ENCODE data around the gene MT1A. TPM values are rescaled to one million over a fixed set of nuclear protein-coding genes. Genes with fewer than 3 reads are reported as not detected.

MT1A gene
- not detected for total RNA-seq

GRCh38 chr16:56637814-56638750, at the start of gene MT1A:
MT1A (plus strand) TSS chr16:56638666; CDS start chr16:56638739, 73 bp downstream.
- POLR2A ChIA-PET, result interaction anchor here (0.6 to 2.4 kb wide), 2 partner anchors 11 to 13 kb away, joined by 3 to 9 read pairs; partner anchors contain the start of gene MT1E
- peaks cover 86% of the 10 kb centered on the region for H3K27me3 Mint-ChIP-seq
- H3K36me3 Mint-ChIP-seq (ENCODE audit: low read depth), result no peaks in the 10 kb centered on the region
- no peak for DNase-seq
- no peaks in the 10 kb centered on the region for H3K9me3 Mint-ChIP-seq
- H3K4me3 Mint-ChIP-seq, result peak within 1 kb of the TSS; percentile 50
- CTCF ChIA-PET, result interaction anchor here (0.9 to 1.3 kb wide), 2 partner anchors 12 to 64 kb away, joined by 3 to 4 read pairs; partner anchors contain the start of gene MT1E
- H3K4me1 Mint-ChIP-seq, result peaks cover 37% of the 10 kb centered on the region
- H3K27ac Mint-ChIP-seq, result no peak within 1 kb of the TSS

GRCh38 chr16:56588781-56589140, 49.7 kb upstream of the MT1A start:
- CTCF ChIA-PET, result no interaction called here

GRCh38 chr16:56589141-56590039, 49.1 kb upstream of the MT1A start, which contains the start of gene MT3:
MT3 (plus strand) TSS chr16:56589528; CDS start chr16:56589591, 63 bp downstream.
- H3K27ac Mint-ChIP-seq, result no peak within 1 kb of the TSS
- CTCF ChIA-PET, result no interaction called here
- H3K27me3 Mint-ChIP-seq, result peaks cover 43% of the 10 kb centered on the region
- H3K36me3 Mint-ChIP-seq (ENCODE audit: low read depth), result no peaks in the 10 kb centered on the region
- no peak for DNase-seq
- H3K4me1 Mint-ChIP-seq, result peaks cover 14% of the 10 kb centered on the region
- H3K4me3 Mint-ChIP-seq, result peak within 1 kb of the TSS; percentile 66
- no peaks in the 10 kb centered on the region for H3K9me3 Mint-ChIP-seq
- POLR2A ChIA-PET, result no interaction called here

More at GRCh38 chr16:56588781-56589140, 49.7 kb upstream of the MT1A start:
- Mint-ChIP-seq H3K4me1 (peaks cover 14% of the 10 kb centered on the region), H3K4me3 (peak overlapping the region; percentile 66), H3K36me3 (ENCODE audit: low read depth) (no peaks in the 10 kb centered on the region), H3K27ac (no peak overlapping the region), H3K27me3 (peaks cover 48% of the 10 kb centered on the region), H3K9me3 (no peaks in the 10 kb centered on the region)
- no peak for DNase-seq
- POLR2A ChIA-PET, result no interaction called here

- H3K4me3 Mint-ChIP-seq, result no peak overlapping the region
- no peak overlapping the region for H3K27ac Mint-ChIP-seq
- H3K4me1 Mint-ChIP-seq, result peaks cover 14% of the 10 kb centered on the region
- no peak for DNase-seq
- ChIA-PET CTCF (interaction anchor here (1.3 kb wide), 1 partner anchor 110 kb away, joined by 6 read pairs; no protein-coding TSS in a partner anchor), POLR2A (interaction anchor here (1.1 to 1.3 kb wide), 2 partner anchors 18 to 91 kb away, joined by 3 to 4 read pairs; no protein-coding TSS in a partner anchor)
- no peaks in the 10 kb centered on the region for H3K9me3 Mint-ChIP-seq
- peaks cover 38% of the 10 kb centered on the region for H3K27me3 Mint-ChIP-seq
- H3K36me3 Mint-ChIP-seq (ENCODE audit: low read depth), result no peaks in the 10 kb centered on the region
These were observed 46.9 kb upstream of the MT1A start for GRCh38 chr16:56591377-56592060.

GRCh38 chr16:56593573-56594291, 44.7 kb upstream of the MT1A start:
- H3K27me3 Mint-ChIP-seq, result peaks cover 41% of the 10 kb centered on the region
- ChIA-PET POLR2A (interaction anchor here (1.3 kb wide), 1 partner anchor 32 kb away, joined by 3 read pairs; the partner anchor contains the start of gene MT1E), CTCF (interaction anchor here (1.0 to 1.2 kb wide), 2 partner anchors 50 to 108 kb away, joined by 3 to 5 read pairs; no protein-coding TSS in a partner anchor)
- H3K4me3 Mint-ChIP-seq, result no peak overlapping the region
- no peaks in the 10 kb centered on the region for H3K36me3 Mint-ChIP-seq (ENCODE audit: low read depth)
- H3K9me3 Mint-ChIP-seq, result no peaks in the 10 kb centered on the region
- no peak overlapping the region for H3K27ac Mint-ChIP-seq
- DNase-seq, result no peak
- H3K4me1 Mint-ChIP-seq, result peaks cover 17% of the 10 kb centered on the region

- peaks cover 37% of the 10 kb centered on the region for H3K27me3 Mint-ChIP-seq
These were observed 44.2 kb upstream of the MT1A start for GRCh38 chr16:56594292-56594619.

GRCh38 chr16:56600398-56600999, 38.0 kb upstream of the MT1A start:
- CTCF ChIA-PET, result interaction anchor here (0.7 to 2.3 kb wide), 16 partner anchors 10 to 200 kb away, joined by 3 to 21 read pairs (median 4); partner anchors contain the start of gene MT1E
- Mint-ChIP-seq H3K4me3 (no peak overlapping the region), H3K4me1 (peaks cover 8% of the 10 kb centered on the region), H3K36me3 (ENCODE audit: low read depth) (no peaks in the 10 kb centered on the region), H3K9me3 (no peaks in the 10 kb centered on the region), H3K27me3 (peaks cover 33% of the 10 kb centered on the region), H3K27ac (no peak overlapping the region)
- peak; percentile 42 for DNase-seq
- POLR2A ChIA-PET, result interaction anchor here (0.7 to 1.3 kb wide), 5 partner anchors 9 to 101 kb away, joined by 3 to 5 read pairs (median 4); no protein-coding TSS in a partner anchor

More at GRCh38 chr16:56594292-56594619, 44.2 kb upstream of the MT1A start:
- H3K4me1 Mint-ChIP-seq, result peaks cover 15% of the 10 kb centered on the region
- no peaks in the 10 kb centered on the region for H3K36me3 Mint-ChIP-seq (ENCODE audit: low read depth)
- CTCF ChIA-PET, result interaction anchor here (1.0 to 1.2 kb wide), 2 partner anchors 49 to 108 kb away, joined by 3 to 5 read pairs; no protein-coding TSS in a partner anchor
- H3K27ac Mint-ChIP-seq, result no peak overlapping the region
- DNase-seq, result no peak
- POLR2A ChIA-PET, result no interaction called here
- no peak overlapping the region for H3K4me3 Mint-ChIP-seq
- H3K9me3 Mint-ChIP-seq, result no peaks in the 10 kb centered on the region

- ChIA-PET POLR2A (interaction anchor here (0.7 to 1.3 kb wide), 3 partner anchors 25 to 84 kb away, joined by 3 to 5 read pairs (median 4); no protein-coding TSS in a partner anchor), CTCF (interaction anchor here (0.8 to 2.3 kb wide), 14 partner anchors 10 to 201 kb away, joined by 3 to 21 read pairs (median 4); partner anchors contain the start of gene MT1E)
- H3K4me3 Mint-ChIP-seq, result no peak overlapping the region
- no peaks in the 10 kb centered on the region for H3K36me3 Mint-ChIP-seq (ENCODE audit: low read depth)
- DNase-seq, result no peak
- peaks cover 8% of the 10 kb centered on the region for H3K4me1 Mint-ChIP-seq
- no peak overlapping the region for H3K27ac Mint-ChIP-seq
- peaks cover 33% of the 10 kb centered on the region for H3K27me3 Mint-ChIP-seq
- H3K9me3 Mint-ChIP-seq, result no peaks in the 10 kb centered on the region
These were observed 37.1 kb upstream of the MT1A start for GRCh38 chr16:56601325-56601724.

- H3K27me3 Mint-ChIP-seq, result peaks cover 18% of the 10 kb centered on the region
- no peak overlapping the region for H3K4me3 Mint-ChIP-seq
- POLR2A ChIA-PET, result interaction anchor here (1.8 kb wide), 1 partner anchor 79 kb away, joined by 6 read pairs; no protein-coding TSS in a partner anchor
- DNase-seq, result no peak
- peaks cover 20% of the 10 kb centered on the region for H3K4me1 Mint-ChIP-seq
- CTCF ChIA-PET, result interaction anchor here (1.0 to 1.3 kb wide), 3 partner anchors 22 to 98 kb away, joined by 3 to 4 read pairs (median 3); partner anchors contain the start of gene MT1E
- no peaks in the 10 kb centered on the region for H3K36me3 Mint-ChIP-seq (ENCODE audit: low read depth)
- no peak overlapping the region for H3K27ac Mint-ChIP-seq
- no peaks in the 10 kb centered on the region for H3K9me3 Mint-ChIP-seq
These were observed 34.9 kb upstream of the MT1A start for GRCh38 chr16:56603589-56603988.

- POLR2A ChIA-PET, result interaction anchor here (4.7 to 7.4 kb wide), 2 partner anchors 20 to 78 kb away, joined by 29 to 96 read pairs; partner anchors contain the start of genes MT1E and MT1X
- Mint-ChIP-seq H3K4me3 (no peak overlapping the region), H3K27me3 (peaks cover 18% of the 10 kb centered on the region), H3K36me3 (ENCODE audit: low read depth) (no peaks in the 10 kb centered on the region), H3K27ac (no peak overlapping the region), H3K9me3 (no peaks in the 10 kb centered on the region), H3K4me1 (peaks cover 30% of the 10 kb centered on the region)
- DNase-seq, result no peak
- CTCF ChIA-PET, result interaction anchor here (0.5 to 0.7 kb wide), 2 partner anchors 38 to 813 kb away, joined by 3 to 5 read pairs; no protein-coding TSS in a partner anchor
These were observed 33.5 kb upstream of the MT1A start for GRCh38 chr16:56604966-56605365.

- DNase-seq, result no peak
- Mint-ChIP-seq H3K9me3 (no peaks in the 10 kb centered on the region), H3K4me1 (peaks cover 33% of the 10 kb centered on the region), H3K36me3 (ENCODE audit: low read depth) (no peaks in the 10 kb centered on the region), H3K4me3 (no peak overlapping the region), H3K27ac (no peak overlapping the region), H3K27me3 (peaks cover 13% of the 10 kb centered on the region)
- ChIA-PET POLR2A (interaction anchor here (4.7 to 7.4 kb wide), 2 partner anchors 20 to 77 kb away, joined by 29 to 96 read pairs; partner anchors contain the start of genes MT1E and MT1X), CTCF (interaction anchor here (0.7 kb wide), 1 partner anchor 38 kb away, joined by 3 read pairs; no protein-coding TSS in a partner anchor)
These were observed 33.0 kb upstream of the MT1A start for GRCh38 chr16:56605475-56605874.

Data from activated CD4-positive, alpha-beta memory T cell treated with anti-CD3 and anti-CD28 coated beads, Interleukin-2, amount 10 ng/mL, durations not matched to agents 7 days and 5 days (primary cell).